Fibroblast of mammary gland (primary cell): Measurements from ENCODE around the gene CLCN2.

Experiments used
- DNase-seq: peaks from one replicate; pipeline ENCODE4 v3.0.0-alpha.2; 2010; ENCODE audit warnings: low read depth
- H3K4me3 ChIP-seq: 2 replicates; pipeline ENCODE4 v1.5.1; 2011; ENCODE audit warnings: low read depth, mild to moderate bottlenecking, low read length, moderate library complexity; ENCODE audit not compliant: control insufficient read depth
- CTCF ChIP-seq: conservative IDR thresholded peaks from 2 replicates; pipeline ENCODE4 v1.5.1; 2011; ENCODE audit warnings: low read depth, low read length, inconsistent platforms; ENCODE audit not compliant: control insufficient read depth, insufficient read depth

The CLCN2 gene

DNA sequence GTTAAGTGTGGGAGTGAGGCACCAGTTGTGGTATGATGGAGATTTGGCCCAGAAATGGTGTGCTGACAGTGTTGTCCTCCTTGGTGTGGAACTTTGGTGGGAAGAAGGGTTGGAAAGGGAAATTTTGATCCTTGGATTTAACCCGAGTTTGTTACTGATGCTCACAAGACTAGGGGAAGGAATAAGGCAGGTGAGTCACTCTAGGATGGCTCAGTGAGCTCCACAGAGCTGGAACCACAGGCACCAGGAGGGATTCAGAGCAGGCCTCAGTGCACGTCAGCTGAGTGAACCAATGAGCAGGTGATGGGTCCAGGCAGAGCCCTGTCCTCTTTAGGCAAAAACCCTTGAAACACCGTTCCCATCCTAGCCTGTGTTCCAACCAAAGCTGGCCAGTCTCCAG is 29.9 kb upstream of the CLCN2 start:
- peak; percentile 12 for DNase-seq
- TF ChIP-seq CTCF: no peak
- H3K4me3 ChIP-seq: no peak overlapping the region

GRCh38 chr3:184389935-184390528 is 28.6 kb upstream of the CLCN2 start:
- TF ChIP-seq CTCF: no peak
- no peak for DNase-seq
- no peak overlapping the region for H3K4me3 ChIP-seq

- no peak for TF ChIP-seq CTCF
- H3K4me3 ChIP-seq: no peak overlapping the region
- no peak for DNase-seq
Observed at GRCh38 chr3:184389384-184389783, 28.0 kb upstream of the CLCN2 start.

GRCh38 chr3:184388936-184389230 is 27.5 kb upstream of the CLCN2 start:
- DNase-seq: no peak
- no peak for TF ChIP-seq CTCF
- no peak overlapping the region for H3K4me3 ChIP-seq

GRCh38 chr3:184388164-184388935 is 26.9 kb upstream of the CLCN2 start:
- no peak for DNase-seq
- no peak overlapping the region for H3K4me3 ChIP-seq
- no peak for TF ChIP-seq CTCF

DNA sequence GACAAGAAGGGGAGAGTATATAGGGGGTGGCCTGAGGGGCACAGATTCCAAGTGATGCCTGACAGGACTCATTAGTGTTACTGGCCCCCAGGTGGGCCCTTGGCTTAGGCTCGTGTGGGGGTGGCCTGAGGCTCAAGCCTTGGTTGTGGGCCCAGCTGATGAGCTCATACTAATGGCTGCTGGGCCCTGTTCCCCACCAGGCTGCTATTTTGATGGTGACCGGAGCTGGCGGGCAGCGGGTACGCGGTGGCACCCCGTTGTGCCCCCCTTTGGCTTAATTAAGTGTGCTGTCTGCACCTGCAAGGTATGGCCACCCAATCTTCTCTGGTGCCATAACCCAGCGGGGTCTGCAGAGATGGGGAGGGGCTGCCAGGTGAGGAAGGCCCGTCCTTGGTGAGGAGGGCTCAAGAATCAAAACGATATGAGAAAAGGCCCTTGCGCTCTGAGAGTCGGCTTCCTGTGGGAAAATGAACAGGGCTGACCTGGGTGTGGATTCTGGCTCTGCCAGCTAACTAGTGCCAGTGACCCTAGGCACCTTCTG is 25.8 kb upstream of the CLCN2 start:
- no peak for DNase-seq
- H3K4me3 ChIP-seq: no peak overlapping the region
- TF ChIP-seq CTCF: no peak
